GM12865 (cell line): ENCODE data around the gene NYNRIN.
"Not testable (repeated sequence)": the region's sequence is repeated elsewhere in the genome, so short reads cannot be mapped to it uniquely, and the experiment has no call there.

ENCODE experiments used
- DNase-seq: peaks from one replicate; pipeline ENCODE4 v3.0.0; 2010; ENCODE audit warnings: low read depth
- H3K4me3 ChIP-seq: 2 replicates; pipeline ENCODE4 v1.5.1; 2011; ENCODE audit warnings: mild to moderate bottlenecking, low read depth, low read length, control low read depth
- CTCF ChIP-seq: IDR thresholded peaks from 2 replicates; pipeline ENCODE4 v1.5.1; 2011; ENCODE audit warnings: low read length, control low read depth, low read depth, inconsistent platforms; ENCODE audit not compliant: insufficient read depth; ENCODE audit errors: missing control alignments

NYNRIN gene

GRCh38 chr14:24369907-24370687, 28.7 kb upstream of the NYNRIN start:
- no peak for TF ChIP-seq CTCF
- DNase-seq: no peak
- no peak overlapping the region for H3K4me3 ChIP-seq

GRCh38 chr14:24370748-24371147, 28.1 kb upstream of the NYNRIN start:
- no peak overlapping the region for H3K4me3 ChIP-seq
- TF ChIP-seq CTCF: no peak
- no peak for DNase-seq

DNA sequence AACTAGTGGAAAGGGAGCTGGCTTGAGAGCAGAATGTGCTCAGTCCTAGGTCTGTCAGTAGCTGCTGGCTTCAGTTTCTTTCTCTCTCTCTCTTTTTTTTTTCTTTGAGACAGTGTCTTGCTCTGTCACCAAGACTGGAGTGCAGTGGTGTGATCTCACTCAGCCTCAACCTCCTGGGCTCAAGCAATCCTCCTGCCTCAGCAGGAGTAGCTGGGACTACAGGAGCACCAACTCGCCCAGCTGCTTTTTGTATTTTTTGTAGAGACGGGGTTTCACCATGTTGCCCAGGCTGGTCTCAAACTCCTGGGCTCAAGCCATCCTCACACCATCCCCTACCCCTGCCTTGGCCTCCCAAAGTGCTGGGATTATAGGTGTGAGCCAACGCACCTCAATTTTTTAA, 27.2 kb upstream of the NYNRIN start:
- not testable (repeated sequence) for DNase-seq, H3K4me3 ChIP-seq

DNA sequence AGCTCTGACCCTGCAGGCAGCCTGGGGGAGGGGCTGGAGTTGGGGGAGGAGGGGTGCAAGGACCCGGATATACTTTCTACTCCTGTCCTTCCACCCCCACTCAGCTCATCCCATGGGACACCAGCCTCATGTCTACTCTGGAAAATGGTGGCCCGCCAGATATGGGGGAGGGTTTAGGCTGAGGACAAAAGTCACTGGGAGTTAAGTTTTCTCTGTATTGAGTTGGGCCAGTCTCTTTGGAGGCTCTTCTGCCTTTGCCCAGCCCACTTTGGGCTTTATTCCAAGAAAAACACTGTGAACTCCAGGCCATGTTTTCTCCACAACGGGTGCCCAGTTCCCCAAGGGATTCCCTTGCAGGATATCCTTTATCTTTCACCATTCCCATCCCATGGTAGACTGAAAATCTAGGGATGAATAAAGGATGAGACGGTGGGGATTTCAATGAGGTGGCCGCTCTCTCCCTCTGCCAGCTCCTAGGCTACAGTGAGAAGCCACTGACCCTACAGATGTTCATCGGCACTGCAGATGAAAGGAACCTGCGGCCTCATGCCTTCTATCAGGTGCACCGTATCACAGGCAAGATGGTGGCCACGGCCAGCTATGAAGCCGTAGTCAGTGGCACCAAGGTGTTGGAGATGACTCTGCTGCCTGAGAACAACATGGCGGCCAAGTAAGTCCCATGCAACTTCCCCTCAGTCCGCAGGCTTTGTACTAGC, 25.9 kb upstream of the NYNRIN start:
- no peak for DNase-seq
- TF ChIP-seq CTCF: no peak
- H3K4me3 ChIP-seq: no peak overlapping the region

DNA sequence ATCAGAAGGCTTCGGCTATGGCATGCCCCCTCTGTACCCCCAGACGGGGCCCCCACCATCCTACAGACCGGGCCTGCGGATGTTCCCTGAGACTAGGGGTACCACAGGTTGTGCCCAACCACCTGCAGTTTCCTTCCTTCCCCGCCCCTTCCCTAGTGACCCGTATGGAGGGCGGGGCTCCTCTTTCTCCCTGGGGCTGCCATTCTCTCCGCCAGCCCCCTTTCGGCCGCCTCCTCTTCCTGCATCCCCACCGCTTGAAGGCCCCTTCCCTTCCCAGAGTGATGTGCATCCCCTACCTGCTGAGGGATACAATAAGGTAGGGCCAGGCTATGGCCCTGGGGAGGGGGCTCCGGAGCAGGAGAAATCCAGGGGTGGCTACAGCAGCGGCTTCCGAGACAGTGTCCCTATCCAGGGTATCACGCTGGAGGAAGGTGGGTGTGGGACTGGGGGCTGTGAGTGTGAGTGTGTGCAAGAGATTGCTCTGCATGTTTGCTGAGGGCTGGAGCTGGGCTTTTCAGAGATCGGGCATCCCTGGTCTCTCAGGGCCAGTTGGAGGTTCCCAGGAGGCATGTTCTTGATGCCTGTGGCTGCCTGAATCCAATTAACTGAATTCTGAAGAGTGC, 22.2 kb upstream of the NYNRIN start:
- no peak for TF ChIP-seq CTCF
- DNase-seq: no peak
- H3K4me3 ChIP-seq: no peak overlapping the region

- no peak overlapping the region for H3K4me3 ChIP-seq
- TF ChIP-seq CTCF: no peak
- no peak for DNase-seq
Observed at GRCh38 chr14:24377126-24377525, 21.7 kb upstream of the NYNRIN start.

DNA sequence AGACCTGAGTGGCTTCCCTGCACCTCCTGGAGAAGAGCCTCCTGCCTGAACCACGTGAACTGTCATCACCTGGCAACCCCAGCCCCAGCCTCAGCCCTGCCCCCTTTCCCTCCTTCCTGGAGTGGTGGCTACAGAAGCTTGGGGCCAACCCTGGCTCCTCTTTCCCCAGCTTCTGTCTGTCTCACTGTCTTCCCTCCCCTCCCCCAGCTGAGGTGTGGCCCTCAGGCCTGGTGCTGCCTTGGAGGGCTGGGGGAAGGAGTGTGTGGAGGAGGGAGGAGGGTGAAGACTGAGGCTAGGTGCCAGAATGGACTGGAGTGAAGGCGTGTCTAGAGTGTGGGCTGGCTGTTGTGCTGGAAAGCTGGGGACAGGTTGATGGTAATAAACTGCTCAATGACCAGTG, 21.1 kb upstream of the NYNRIN start:
- TF ChIP-seq CTCF: no peak
- no peak for DNase-seq

More for the DNA sequence above, 21.1 kb upstream of the NYNRIN start:
- no peak overlapping the region for H3K4me3 ChIP-seq
